DND-41 (cell line): ENCODE data around the gene NYAP2.

Experiments
- ATAC-seq: fragments of 200-7000 bp; cut with Tn5 transposase; 3 replicates; pipeline ENCODE4 v1.9.1; 2021; ENCODE audit warnings: low read depth; ENCODE audit not compliant: insufficient read depth
- DNase-seq: peaks from one replicate; pipeline ENCODE4 v3.0.0-alpha.2; 2020
- H2AFZ ChIP-seq: 2 replicates; pipeline ENCODE4 v1.6.0; 2012; ENCODE audit warnings: low read depth, low read length
- H3K27ac ChIP-seq: 2 replicates; pipeline ENCODE4 v1.5.1; 2012; ENCODE audit warnings: low read length, inconsistent platforms
- H3K27me3 ChIP-seq: fragments of 200-600 bp; sonication (generic); 2 replicates; pipeline ENCODE4 v1.6.0; 2012; ENCODE audit warnings: low read length, mild to moderate bottlenecking, inconsistent platforms; ENCODE audit not compliant: insufficient read depth, poor library complexity
- H3K36me3 ChIP-seq: 2 replicates; pipeline ENCODE4 v1.5.1; 2012; ENCODE audit warnings: low read length, inconsistent platforms; ENCODE audit not compliant: insufficient read depth
- H3K4me1 ChIP-seq: 2 replicates; pipeline ENCODE4 v1.5.1; 2012; ENCODE audit warnings: mild to moderate bottlenecking, low read length; ENCODE audit not compliant: insufficient read depth
- H3K4me2 ChIP-seq: 2 replicates; pipeline ENCODE4 v1.6.0; 2012; ENCODE audit warnings: mild to moderate bottlenecking, moderate library complexity, low read length, inconsistent platforms; ENCODE audit not compliant: insufficient read depth
- H3K4me3 ChIP-seq, 2 experiments: fragments of 200-600 bp in 1 of 2; shearing (Covaris generic) in 1 of 2; 2 replicates each; pipeline ENCODE4 v1.5.1; 2012 to 2016; ENCODE audit warnings: inconsistent platforms in 2 of 2, low read length in 2 of 2, mild to moderate bottlenecking in 2 of 2, low read depth in 1 of 2, moderate library complexity in 1 of 2
- H3K79me2 ChIP-seq: 2 replicates; pipeline ENCODE4 v1.6.0; 2012; ENCODE audit warnings: low read length, inconsistent platforms; ENCODE audit not compliant: insufficient read depth
- H3K9ac ChIP-seq: 2 replicates; pipeline ENCODE4 v1.6.0; 2012; ENCODE audit warnings: low read depth, mild to moderate bottlenecking, inconsistent platforms, low read length, moderate library complexity
- H3K9me3 ChIP-seq: 2 replicates; pipeline ENCODE4 v1.5.1; 2012; ENCODE audit warnings: low read length, moderate library complexity, mild to moderate bottlenecking, inconsistent platforms; ENCODE audit not compliant: insufficient read depth, severe bottlenecking
- H4K20me1 ChIP-seq: 2 replicates; pipeline ENCODE4 v1.6.0; 2012; ENCODE audit warnings: low read length; ENCODE audit not compliant: insufficient read depth
- CTCF ChIP-seq: IDR thresholded peaks from 2 replicates; pipeline ENCODE4 v1.5.1; 2012; ENCODE audit warnings: borderline replicate concordance, low read length, moderate library complexity, mild to moderate bottlenecking; ENCODE audit not compliant: poor library complexity, severe bottlenecking; ENCODE audit errors: extremely low read depth
- EZH2 ChIP-seq: IDR thresholded peaks from 3 replicates; pipeline ENCODE4 v1.6.1; 2012; ENCODE audit warnings: borderline replicate concordance, low read depth, mild to moderate bottlenecking, moderate library complexity, low read length, inconsistent platforms; ENCODE audit not compliant: severe bottlenecking

Gene NYAP2

GRCh38 chr2:225428360-225428759 is 28.9 kb downstream of the NYAP2 start:
- H3K27me3 ChIP-seq, result no peaks in the 10 kb centered on the region
- no peak overlapping the region for H2AFZ ChIP-seq
- no peaks in the 10 kb centered on the region for H3K79me2 ChIP-seq
- H3K9ac ChIP-seq, result no peak overlapping the region
- H3K27ac ChIP-seq, result no peak overlapping the region
- ATAC-seq, result no peak
- H3K36me3 ChIP-seq, result no peaks in the 10 kb centered on the region
- H4K20me1 ChIP-seq, result no peaks in the 10 kb centered on the region
- DNase-seq, result no peak
- no peak overlapping the region for H3K4me2 ChIP-seq
- H3K4me1 ChIP-seq, result no peaks in the 10 kb centered on the region
- H3K4me3 ChIP-seq, result no peak overlapping the region
- H3K9me3 ChIP-seq, result no peaks in the 10 kb centered on the region
- no peak for TF ChIP-seq EZH2
- no peak for TF ChIP-seq CTCF

DNA sequence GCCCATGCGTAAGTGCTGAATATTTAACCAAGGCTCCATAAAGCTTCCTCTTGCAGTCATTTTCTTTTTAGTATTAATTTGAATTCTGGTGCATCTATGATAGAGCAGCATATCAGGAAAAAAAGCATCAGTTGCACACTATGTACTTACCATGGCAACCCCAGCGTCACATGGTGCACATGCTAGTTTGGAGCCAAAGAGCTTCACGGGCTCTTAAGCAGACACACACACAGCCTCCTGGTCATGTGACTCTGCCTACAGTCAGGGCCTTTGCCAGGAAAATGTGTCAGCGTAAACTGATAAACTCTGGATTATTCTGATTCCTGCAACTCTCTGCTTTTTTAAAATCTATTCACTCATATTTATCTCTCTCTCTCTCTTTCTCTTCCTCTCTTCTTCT is 30.2 kb downstream of the NYAP2 start:
- H2AFZ ChIP-seq, result no peak overlapping the region
- H3K4me1 ChIP-seq, result no peaks in the 10 kb centered on the region
- no peak for DNase-seq
- no peak overlapping the region for H3K9ac ChIP-seq
- H3K36me3 ChIP-seq, result no peaks in the 10 kb centered on the region
- H3K79me2 ChIP-seq, result no peaks in the 10 kb centered on the region
- no peak for ATAC-seq
- no peaks in the 10 kb centered on the region for H4K20me1 ChIP-seq
- no peak overlapping the region for H3K27ac ChIP-seq
- no peaks in the 10 kb centered on the region for H3K9me3 ChIP-seq
- TF ChIP-seq CTCF (no peak), EZH2 (no peak)
- no peaks in the 10 kb centered on the region for H3K27me3 ChIP-seq
- no peak overlapping the region for H3K4me2 ChIP-seq
- no peak overlapping the region for H3K4me3 ChIP-seq

- H2AFZ ChIP-seq, result no peak overlapping the region
- no peak overlapping the region for H3K4me3 ChIP-seq
- no peaks in the 10 kb centered on the region for H3K36me3 ChIP-seq
- H3K4me2 ChIP-seq, result no peak overlapping the region
- no peak for ATAC-seq
- DNase-seq, result no peak
- no peak overlapping the region for H3K9ac ChIP-seq
- no peaks in the 10 kb centered on the region for H4K20me1 ChIP-seq
- H3K27ac ChIP-seq, result no peak overlapping the region
- H3K79me2 ChIP-seq, result no peaks in the 10 kb centered on the region
- no peaks in the 10 kb centered on the region for H3K27me3 ChIP-seq
- H3K9me3 ChIP-seq, result no peaks in the 10 kb centered on the region
- no peak for TF ChIP-seq EZH2
- TF ChIP-seq CTCF, result no peak
- H3K4me1 ChIP-seq, result no peaks in the 10 kb centered on the region
Observed at GRCh38 chr2:225431105-225431863, 31.8 kb downstream of the NYAP2 start.

- Histone ChIP-seq H4K20me1 (no peaks in the 10 kb centered on the region), H3K79me2 (no peaks in the 10 kb centered on the region), H3K9me3 (no peaks in the 10 kb centered on the region), H3K9ac (no peak overlapping the region), H3K27me3 (no peaks in the 10 kb centered on the region), H2AFZ (no peak overlapping the region), H3K4me3 (no peak overlapping the region), H3K4me1 (no peaks in the 10 kb centered on the region), H3K36me3 (no peaks in the 10 kb centered on the region), H3K27ac (no peak overlapping the region), H3K4me2 (no peak overlapping the region)
- DNase-seq (no peak), ATAC-seq (no peak)
- TF ChIP-seq EZH2 (no peak), CTCF (no peak)
Observed at GRCh38 chr2:225434014-225434413, 34.5 kb downstream of the NYAP2 start.
